DND-41 (cell line): ENCODE measurements around the gene NTNG2.

Experiments
- EZH2 ChIP-seq: IDR thresholded peaks from 3 replicates; pipeline ENCODE4 v1.6.1; 2012; ENCODE audit warnings: borderline replicate concordance, low read depth, mild to moderate bottlenecking, moderate library complexity, low read length, inconsistent platforms; ENCODE audit not compliant: severe bottlenecking
- TF ChIP-seq, protein P1 (sequence below): IDR thresholded peaks from 2 replicates; pipeline ENCODE4 v1.5.1; 2012; ENCODE audit warnings: borderline replicate concordance, low read length, moderate library complexity, mild to moderate bottlenecking; ENCODE audit not compliant: poor library complexity, severe bottlenecking; ENCODE audit errors: extremely low read depth

DNA sequence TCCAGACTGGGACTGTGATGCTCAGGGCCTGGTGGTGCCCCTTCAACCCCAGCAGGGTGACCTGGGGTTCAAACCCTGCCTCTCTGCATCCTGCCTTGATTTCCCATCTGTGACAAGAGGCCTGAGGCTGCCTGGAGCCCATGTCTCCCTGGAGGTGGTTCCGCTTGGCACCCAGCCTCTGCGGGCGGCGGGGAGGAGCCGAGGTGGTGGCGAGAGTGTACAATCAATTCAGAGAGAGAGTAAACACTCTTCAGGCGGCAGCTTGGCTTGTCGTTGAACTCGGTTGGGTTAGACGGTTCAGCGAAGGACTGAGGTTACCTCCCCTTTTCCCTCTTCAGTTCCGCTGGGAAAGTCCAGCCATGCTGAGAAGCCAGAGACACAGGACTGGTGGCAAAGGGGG, 39.3 kb downstream of the NTNG2 start:
- TF ChIP-seq, protein P1, sequence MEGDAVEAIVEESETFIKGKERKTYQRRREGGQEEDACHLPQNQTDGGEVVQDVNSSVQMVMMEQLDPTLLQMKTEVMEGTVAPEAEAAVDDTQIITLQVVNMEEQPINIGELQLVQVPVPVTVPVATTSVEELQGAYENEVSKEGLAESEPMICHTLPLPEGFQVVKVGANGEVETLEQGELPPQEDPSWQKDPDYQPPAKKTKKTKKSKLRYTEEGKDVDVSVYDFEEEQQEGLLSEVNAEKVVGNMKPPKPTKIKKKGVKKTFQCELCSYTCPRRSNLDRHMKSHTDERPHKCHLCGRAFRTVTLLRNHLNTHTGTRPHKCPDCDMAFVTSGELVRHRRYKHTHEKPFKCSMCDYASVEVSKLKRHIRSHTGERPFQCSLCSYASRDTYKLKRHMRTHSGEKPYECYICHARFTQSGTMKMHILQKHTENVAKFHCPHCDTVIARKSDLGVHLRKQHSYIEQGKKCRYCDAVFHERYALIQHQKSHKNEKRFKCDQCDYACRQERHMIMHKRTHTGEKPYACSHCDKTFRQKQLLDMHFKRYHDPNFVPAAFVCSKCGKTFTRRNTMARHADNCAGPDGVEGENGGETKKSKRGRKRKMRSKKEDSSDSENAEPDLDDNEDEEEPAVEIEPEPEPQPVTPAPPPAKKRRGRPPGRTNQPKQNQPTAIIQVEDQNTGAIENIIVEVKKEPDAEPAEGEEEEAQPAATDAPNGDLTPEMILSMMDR = no peak
- no peak for TF ChIP-seq EZH2
